ENCODE data around the gene STKLD1. TPM values are rescaled to one million over a fixed set of nuclear protein-coding genes. Genes with fewer than 3 reads are reported as not detected.
"Not testable (repeated sequence)": the region's sequence is repeated elsewhere in the genome, so short reads cannot be mapped to it uniquely, and the experiment has no call there.

Gene STKLD1
- total RNA-seq, 4 donors from 2014 or later: 0.68 to 1.5 TPM; not detected in 2

DNA sequence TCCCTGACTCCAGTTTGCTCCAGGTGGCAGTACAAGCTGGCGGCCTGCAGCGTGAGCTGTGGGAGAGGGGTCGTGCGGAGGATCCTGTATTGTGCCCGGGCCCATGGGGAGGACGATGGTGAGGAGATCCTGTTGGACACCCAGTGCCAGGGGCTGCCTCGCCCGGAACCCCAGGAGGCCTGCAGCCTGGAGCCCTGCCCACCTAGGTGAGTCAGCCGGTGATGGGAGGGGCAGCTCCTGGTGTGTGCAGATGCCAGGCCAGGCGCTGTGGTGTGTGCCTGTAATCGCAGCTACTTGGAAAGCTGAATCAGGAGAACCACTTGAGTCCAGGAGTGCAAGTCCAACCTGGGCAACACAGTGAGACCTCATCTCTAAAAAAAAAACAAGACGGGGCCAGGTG is 73.6 kb downstream of the STKLD1 start:
- intact Hi-C loops (cut with DNase I; ENCODE audit: low total_unique reads): no loop called here
- H3K27ac ChIP-seq: no peak overlapping the region
- in situ Hi-C loops (cut with MboI; ENCODE audit: low pct_ligation_motif_present in 1 of 4, low pct_unique_long_range_greater_than_20kb in 1 of 4, low sequenced_read_pairs in 3 of 4): no loop called here
- peak; percentile 57 for DNase-seq
- no peaks in the 10 kb centered on the region for H3K9me3 ChIP-seq
- no peak overlapping the region for H3K4me3 ChIP-seq
- no peak for TF ChIP-seq POLR2AphosphoS5 (IDR thresholded peaks at IDR 0.05)
- TF ChIP-seq EP300 (IDR thresholded peaks at IDR 0.05; ENCODE audit: low read depth): no peak
- TF ChIP-seq POLR2A (IDR thresholded peaks at IDR 0.05): no peak
- TF ChIP-seq, protein P1, sequence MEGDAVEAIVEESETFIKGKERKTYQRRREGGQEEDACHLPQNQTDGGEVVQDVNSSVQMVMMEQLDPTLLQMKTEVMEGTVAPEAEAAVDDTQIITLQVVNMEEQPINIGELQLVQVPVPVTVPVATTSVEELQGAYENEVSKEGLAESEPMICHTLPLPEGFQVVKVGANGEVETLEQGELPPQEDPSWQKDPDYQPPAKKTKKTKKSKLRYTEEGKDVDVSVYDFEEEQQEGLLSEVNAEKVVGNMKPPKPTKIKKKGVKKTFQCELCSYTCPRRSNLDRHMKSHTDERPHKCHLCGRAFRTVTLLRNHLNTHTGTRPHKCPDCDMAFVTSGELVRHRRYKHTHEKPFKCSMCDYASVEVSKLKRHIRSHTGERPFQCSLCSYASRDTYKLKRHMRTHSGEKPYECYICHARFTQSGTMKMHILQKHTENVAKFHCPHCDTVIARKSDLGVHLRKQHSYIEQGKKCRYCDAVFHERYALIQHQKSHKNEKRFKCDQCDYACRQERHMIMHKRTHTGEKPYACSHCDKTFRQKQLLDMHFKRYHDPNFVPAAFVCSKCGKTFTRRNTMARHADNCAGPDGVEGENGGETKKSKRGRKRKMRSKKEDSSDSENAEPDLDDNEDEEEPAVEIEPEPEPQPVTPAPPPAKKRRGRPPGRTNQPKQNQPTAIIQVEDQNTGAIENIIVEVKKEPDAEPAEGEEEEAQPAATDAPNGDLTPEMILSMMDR (IDR thresholded peaks at IDR 0.05): no peak
- no peaks in the 10 kb centered on the region for H3K36me3 ChIP-seq
- H3K27me3 ChIP-seq: no peaks in the 10 kb centered on the region
- 70% methylated on average over 12 of the region's 12 CpGs; no CpG with 5 or more reads in 1 of the 2 donors for WGBS, 2 donors (ENCODE audit: low coverage in 1 of 2)
- peaks cover 0 to 5% (median 0%) of the 10 kb centered on the region in 4 donors for H3K4me1 ChIP-seq

DNA sequence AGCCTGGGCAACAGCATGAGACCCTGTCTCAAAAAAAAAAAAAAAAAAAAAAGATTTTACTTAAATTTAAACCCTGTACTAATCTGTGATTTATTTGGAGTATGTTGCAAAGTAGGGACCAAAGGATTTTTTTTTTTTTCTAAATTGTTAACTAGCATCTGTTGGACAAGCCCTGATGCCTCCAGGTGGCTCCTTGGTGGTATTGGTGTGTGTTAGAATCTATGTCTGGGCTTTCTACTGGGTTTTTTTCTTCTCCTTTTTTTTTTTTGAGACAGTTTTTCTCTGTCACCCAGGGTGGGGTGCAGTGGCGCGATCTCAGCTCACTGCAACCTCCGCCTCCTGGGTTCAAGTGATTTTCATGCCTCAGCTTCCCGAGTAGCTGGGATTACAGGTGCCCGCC is 75.7 kb downstream of the STKLD1 start:
- H3K4me1 ChIP-seq; H3K9me3 ChIP-seq; H3K27ac ChIP-seq; DNase-seq; H3K4me3 ChIP-seq; H3K36me3 ChIP-seq; intact Hi-C loops (cut with DNase I; ENCODE audit: low total_unique reads); in situ Hi-C loops (cut with MboI; ENCODE audit: low pct_ligation_motif_present in 1 of 4, low pct_unique_long_range_greater_than_20kb in 1 of 4, low sequenced_read_pairs in 3 of 4); H3K27me3 ChIP-seq: not testable (repeated sequence)
- WGBS, 2 donors (ENCODE audit: low coverage in 1 of 2): 70% methylated on average over 5 of the region's 5 CpGs; no CpG with 5 or more reads in 1 of the 2 donors

GRCh38 chr9:133452562-133452961 is 76.4 kb downstream of the STKLD1 start:
- H3K4me3 ChIP-seq: no peak overlapping the region
- H3K27me3 ChIP-seq: no peaks in the 10 kb centered on the region
- peaks cover 0 to 5% (median 0%) of the 10 kb centered on the region in 4 donors for H3K4me1 ChIP-seq
- H3K27ac ChIP-seq: no peak overlapping the region
- H3K9me3 ChIP-seq: no peaks in the 10 kb centered on the region
- intact Hi-C loops (cut with DNase I; ENCODE audit: low total_unique reads): no loop called here
- 89% methylated on average over 7 of the region's 7 CpGs; no CpG with 5 or more reads in 1 of the 2 donors for WGBS, 2 donors (ENCODE audit: low coverage in 1 of 2)
- DNase-seq: no peak
- no peaks in the 10 kb centered on the region for H3K36me3 ChIP-seq
- in situ Hi-C loops (cut with MboI; ENCODE audit: low pct_ligation_motif_present in 1 of 4, low pct_unique_long_range_greater_than_20kb in 1 of 4, low sequenced_read_pairs in 3 of 4): no loop called here
- TF ChIP-seq POLR2AphosphoS5 (IDR thresholded peaks at IDR 0.05) (no peak), EP300 (IDR thresholded peaks at IDR 0.05; ENCODE audit: low read depth) (no peak), POLR2A (IDR thresholded peaks at IDR 0.05) (no peak)
- TF ChIP-seq, protein P1 (IDR thresholded peaks at IDR 0.05): no peak

- Histone ChIP-seq H3K9me3 (no peaks in the 10 kb centered on the region), H3K27me3 (no peaks in the 10 kb centered on the region), H3K27ac (no peak overlapping the region), H3K36me3 (no peaks in the 10 kb centered on the region), H3K4me1 (peaks cover 0 to 6% (median 0%) of the 10 kb centered on the region in 4 donors), H3K4me3 (no peak overlapping the region)
- WGBS, 2 donors (ENCODE audit: low coverage in 1 of 2): 71 to 100% methylated on average over 1 to 11 of the region's 11 CpGs
- TF ChIP-seq, protein P1 (IDR thresholded peaks at IDR 0.05): no peak
- TF ChIP-seq POLR2A (IDR thresholded peaks at IDR 0.05) (no peak), POLR2AphosphoS5 (IDR thresholded peaks at IDR 0.05) (no peak), EP300 (IDR thresholded peaks at IDR 0.05; ENCODE audit: low read depth) (no peak)
- DNase-seq: no peak
- in situ Hi-C loops (cut with MboI; ENCODE audit: low pct_ligation_motif_present in 1 of 4, low pct_unique_long_range_greater_than_20kb in 1 of 4, low sequenced_read_pairs in 3 of 4) (no loop called here), intact Hi-C loops (cut with DNase I; ENCODE audit: low total_unique reads) (no loop called here)
Measured at GRCh38 chr9:133453651-133454050, 77.5 kb downstream of the STKLD1 start.

DNA sequence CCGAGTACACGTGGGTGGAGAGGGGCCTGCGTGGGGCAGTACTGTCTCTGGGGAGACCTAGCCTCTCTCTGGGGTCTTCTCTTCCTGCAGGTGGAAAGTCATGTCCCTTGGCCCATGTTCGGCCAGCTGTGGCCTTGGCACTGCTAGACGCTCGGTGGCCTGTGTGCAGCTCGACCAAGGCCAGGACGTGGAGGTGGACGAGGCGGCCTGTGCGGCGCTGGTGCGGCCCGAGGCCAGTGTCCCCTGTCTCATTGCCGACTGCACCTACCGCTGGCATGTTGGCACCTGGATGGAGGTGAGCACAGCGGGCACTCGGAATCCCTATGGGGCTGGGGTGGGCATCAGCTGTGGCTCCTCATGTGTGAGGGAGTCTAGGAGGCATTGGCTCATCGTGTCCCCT is 78.2 kb downstream of the STKLD1 start:
- Histone ChIP-seq H3K27ac (no peak overlapping the region), H3K4me3 (no peak overlapping the region), H3K36me3 (no peaks in the 10 kb centered on the region), H3K4me1 (peaks cover 0 to 13% (median 5%) of the 10 kb centered on the region in 4 donors), H3K27me3 (no peaks in the 10 kb centered on the region), H3K9me3 (no peaks in the 10 kb centered on the region)
- intact Hi-C loops (cut with DNase I; ENCODE audit: low total_unique reads): no loop called here
- 89% methylated on average over 19 of the region's 19 CpGs; no CpG with 5 or more reads in 1 of the 2 donors for WGBS, 2 donors (ENCODE audit: low coverage in 1 of 2)
- TF ChIP-seq, protein P1 (IDR thresholded peaks at IDR 0.05): no peak
- TF ChIP-seq POLR2AphosphoS5 (IDR thresholded peaks at IDR 0.05) (no peak), POLR2A (IDR thresholded peaks at IDR 0.05) (no peak), EP300 (IDR thresholded peaks at IDR 0.05; ENCODE audit: low read depth) (no peak)
- in situ Hi-C loops (cut with MboI; ENCODE audit: low pct_ligation_motif_present in 1 of 4, low pct_unique_long_range_greater_than_20kb in 1 of 4, low sequenced_read_pairs in 3 of 4): no loop called here
- DNase-seq: no peak
